GM19238 (cell line): ENCODE data around the gene COL4A1.

ENCODE experiments used
- DNase-seq: peaks from one replicate; pipeline ENCODE4 v3.0.0; 2011; ENCODE audit warnings: low spot score; ENCODE audit not compliant: insufficient read length

The COL4A1 gene

GRCh38 chr13:110137680-110138009 lies 169.3 kb downstream of the COL4A1 start:
- DNase-seq, result peak; percentile 26

DNA sequence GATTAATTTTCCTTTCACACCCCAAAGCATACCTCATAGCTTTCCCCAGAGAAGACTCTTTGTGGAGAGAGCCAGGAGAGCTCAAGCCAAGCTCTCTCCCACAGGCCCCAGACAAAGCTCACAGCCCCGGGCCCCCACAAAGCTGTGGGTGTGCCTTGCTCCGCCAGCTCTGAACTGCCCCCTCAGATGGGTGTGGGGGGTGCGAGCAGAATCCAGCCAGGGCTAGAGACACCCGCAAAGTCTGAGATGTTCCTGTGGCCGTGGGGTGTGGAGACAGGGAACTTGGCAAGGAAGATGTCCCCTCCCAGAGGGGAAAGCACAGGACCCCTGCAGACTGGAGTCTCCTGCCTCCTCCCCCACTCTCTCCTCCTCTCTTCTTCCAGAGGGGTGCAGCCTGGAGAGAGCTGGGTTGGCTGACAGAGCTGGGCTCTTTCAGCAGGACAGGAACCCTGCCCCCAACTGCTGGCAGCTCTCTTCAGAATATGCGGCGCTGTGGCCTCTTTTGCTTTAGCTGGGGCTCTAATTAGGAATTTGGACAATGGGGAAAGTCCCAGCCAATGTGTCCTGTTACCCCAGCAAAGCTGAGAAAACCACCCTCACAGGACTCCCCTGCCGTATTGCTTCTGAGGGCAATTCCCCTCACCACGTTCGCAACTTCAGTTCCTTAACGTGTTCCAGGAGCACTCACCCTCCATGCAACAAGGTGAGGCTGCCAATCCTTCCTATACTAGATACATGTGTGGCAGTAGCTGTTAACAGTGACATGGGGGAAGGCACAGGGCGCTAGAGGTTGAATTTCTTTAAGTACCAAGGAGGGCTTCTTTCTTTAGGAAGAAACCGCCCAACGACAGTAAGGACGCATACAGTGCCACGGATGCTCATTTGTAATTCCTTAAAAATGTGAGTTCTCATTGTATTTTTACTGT lies 170.0 kb downstream of the COL4A1 start:
- DNase-seq, result no peak

DNA sequence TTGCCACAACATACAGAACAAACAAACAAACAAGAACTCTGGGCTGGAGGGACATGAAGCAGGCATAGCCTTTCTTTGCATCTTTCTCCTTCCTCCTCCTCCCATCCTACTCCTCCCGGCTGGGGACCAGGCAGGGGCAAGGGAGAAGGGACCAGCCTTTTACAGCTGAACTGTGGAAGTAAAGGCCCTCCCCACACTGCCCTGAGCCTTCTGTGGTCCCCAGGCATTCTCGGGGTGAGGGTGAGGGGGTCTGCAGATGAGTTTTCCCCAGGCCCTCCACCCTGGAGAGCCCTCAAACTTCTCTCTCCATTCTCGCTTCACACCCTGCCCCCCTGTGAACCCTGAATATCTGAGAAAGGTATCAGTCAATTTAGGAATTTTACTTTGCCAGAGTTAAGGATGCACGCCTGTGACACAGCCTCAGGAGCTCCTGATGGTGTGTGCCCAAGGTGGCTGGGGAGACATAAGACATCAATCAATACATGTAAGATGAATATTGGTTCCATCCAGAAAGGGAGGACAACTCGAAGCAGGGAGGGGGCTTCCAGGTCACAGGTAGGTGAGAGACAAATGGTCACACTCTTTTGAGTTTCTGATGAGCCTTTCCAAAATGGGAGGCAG lies 170.9 kb downstream of the COL4A1 start:
- no peak for DNase-seq

- no peak for DNase-seq
These were observed 172.2 kb downstream of the COL4A1 start for GRCh38 chr13:110134801-110135200.

DNA sequence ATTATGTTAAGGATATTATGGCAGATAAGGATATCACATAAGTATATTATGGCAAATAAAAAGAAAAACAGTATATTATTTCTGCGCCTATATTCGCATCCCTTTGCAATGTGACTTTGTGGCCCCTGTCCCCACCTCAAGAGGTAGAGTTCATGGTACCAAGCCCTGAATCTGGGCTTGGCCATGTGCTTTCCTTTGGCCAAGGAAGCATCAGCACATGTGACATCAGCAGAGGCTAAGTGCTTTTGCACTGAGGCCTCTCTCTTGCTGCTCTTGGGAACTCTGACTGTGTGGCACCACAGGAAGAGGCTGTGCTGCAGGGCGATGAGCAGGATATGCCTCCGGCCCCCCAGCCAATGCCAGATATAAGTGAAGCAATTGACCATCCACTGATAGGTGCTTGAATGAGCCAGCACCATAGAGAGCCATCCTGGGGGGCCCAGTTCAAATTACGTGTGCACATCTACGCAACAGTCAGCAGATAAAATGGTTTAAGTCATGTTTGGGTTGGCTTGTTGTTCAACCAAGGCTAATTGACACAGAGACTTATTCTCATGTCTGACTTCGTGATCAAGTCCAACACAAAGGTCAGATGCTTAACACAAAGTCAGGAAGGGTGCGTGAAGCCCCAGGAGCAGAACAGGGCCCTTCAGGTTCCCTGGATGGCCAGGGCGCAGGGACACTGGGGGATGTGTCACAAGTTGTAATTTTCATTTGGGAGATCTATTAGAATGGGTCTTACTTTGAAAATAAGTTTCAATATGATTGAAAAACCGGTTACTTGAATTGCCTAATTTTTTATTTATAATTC lies 173.3 kb downstream of the COL4A1 start:
- DNase-seq, result no peak

GRCh38 chr13:110132225-110132982 lies 174.6 kb downstream of the COL4A1 start:
- DNase-seq, result no peak

DNA sequence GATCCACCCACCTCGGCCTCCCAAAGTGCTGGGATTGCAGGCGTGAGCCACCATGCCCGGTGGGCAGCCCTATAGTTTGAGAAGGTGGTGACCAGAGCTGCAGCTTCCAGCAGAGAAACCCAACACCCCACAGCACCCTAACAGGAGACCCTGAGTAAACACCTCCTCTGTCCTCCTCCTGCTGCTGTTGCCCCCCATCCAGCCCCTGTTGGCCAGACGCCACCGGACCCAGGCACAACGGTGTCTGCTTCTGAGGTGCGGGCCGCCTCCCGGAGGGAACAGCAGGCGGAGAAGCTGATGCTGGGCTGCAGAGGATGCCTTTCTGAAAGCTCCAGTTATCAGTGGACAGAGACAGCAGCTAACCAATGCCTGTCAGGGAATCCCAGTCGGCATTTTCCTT lies 175.5 kb downstream of the COL4A1 start:
- no peak for DNase-seq

- DNase-seq, result no peak
These were observed 176.5 kb downstream of the COL4A1 start for GRCh38 chr13:110130431-110130830.

- no peak for DNase-seq
These were observed 177.3 kb downstream of the COL4A1 start for GRCh38 chr13:110129539-110130186.

DNA sequence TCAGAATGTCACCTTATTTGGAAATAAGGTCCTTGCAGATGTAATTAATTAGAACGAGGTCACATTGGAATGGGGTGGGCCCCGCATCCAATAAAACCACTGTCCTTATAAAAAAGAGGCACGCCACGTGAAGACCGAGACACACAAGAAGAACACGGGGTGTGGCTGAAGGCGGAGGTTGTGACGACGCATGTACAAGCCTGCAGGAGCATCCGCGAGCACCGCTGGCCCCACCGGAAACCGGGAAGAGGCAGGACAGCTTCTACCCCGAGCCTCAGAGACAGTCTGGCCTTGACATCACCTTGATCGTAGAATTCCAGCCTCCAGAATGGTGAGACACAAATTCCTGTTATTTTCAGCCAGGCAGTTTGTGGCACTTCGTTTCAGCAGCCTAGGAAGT lies 177.9 kb downstream of the COL4A1 start:
- no peak for DNase-seq

GRCh38 chr13:110128546-110128945 lies 178.4 kb downstream of the COL4A1 start:
- DNase-seq, result no peak

- no peak for DNase-seq
These were observed 178.9 kb downstream of the COL4A1 start for GRCh38 chr13:110127986-110128511.

- DNase-seq, result no peak
These were observed 180.5 kb downstream of the COL4A1 start for GRCh38 chr13:110126391-110126961.

DNA sequence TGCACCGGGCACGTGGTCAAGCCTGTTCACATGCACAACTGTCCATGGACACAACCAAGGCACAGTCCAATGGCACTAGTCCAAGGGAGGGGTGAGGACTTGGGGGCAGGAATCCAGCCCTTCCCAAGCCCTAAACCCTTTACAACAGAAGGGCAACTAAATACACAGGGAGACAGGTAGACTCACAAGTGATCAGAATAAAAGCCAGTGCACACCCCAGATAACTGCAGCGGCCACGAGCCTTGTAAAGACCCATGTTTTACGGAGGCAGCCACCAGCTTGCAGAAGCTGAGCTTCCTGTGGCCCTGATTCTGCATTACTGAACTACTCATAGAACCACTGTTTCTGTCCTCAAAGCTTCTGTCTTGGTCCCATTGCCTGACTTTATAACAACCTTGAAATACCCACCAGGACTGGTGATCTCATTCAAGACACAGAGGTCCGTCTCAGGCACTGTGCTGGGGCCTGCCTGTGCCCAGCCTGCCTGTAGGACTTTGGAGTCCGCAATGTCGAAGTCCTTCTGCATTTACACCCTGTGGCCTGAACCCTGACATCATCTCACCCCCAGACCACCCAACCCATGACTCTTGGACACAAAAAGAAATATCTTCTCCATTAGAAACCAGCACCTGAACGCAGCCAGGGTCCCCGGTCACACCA lies 181.2 kb downstream of the COL4A1 start:
- no peak for DNase-seq

DNA sequence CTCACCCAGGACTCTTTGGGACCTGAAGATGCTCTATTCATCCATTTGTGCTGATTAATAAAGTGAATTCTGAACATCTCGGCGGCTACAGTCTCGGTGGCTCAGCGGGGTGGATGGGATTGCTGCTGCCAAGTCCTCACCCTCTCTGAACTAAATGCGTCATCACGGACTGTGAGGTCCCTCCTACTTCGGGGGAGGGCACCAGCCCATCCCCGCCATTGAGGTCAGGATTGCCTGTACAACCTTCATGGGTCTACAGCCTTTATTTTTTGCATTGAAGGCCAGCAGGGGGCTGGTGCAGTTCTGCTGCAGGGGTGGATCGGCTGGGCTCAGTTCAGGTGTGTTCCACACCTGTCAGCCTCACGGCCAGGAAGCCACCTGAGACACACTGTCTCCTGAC lies 181.8 kb downstream of the COL4A1 start:
- DNase-seq, result no peak

- no peak for DNase-seq
These were observed 182.6 kb downstream of the COL4A1 start for GRCh38 chr13:110124201-110124940.

DNA sequence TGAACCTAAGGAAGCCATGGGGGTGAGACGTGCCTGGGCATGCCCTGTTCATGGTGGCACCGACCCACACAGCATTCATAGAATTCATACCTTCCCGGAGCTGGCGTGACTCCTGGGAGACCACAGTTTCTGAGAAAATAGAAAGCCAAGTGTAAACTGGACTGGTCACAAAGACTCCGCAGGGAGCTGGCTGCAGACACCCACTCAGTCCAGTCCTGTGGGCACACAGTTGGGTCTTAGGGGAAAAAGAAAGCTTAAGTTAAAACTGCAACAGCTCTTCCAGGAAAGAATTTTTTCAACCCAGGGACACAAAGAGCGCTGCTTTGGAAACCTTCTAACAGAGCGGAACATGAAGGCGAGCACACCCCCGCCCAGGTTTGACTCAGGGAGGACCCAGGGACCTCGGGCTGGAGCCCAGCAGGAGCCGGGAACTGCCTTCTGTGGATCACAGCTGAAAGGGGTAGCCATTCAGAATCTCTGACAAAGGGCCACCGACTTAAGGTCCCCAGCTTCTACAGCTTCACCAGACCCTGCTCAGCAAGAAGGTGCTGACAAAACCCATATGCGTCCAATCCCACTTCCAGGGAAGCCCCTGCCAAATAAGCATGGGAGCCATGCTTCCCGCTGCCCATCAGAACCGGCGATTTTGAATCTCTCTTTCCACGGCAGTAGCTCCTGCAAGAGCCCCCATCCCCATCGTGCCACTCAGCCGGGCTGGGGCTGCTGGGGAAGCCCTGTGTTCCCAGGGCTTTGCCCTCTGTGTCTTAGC lies 183.7 kb downstream of the COL4A1 start:
- DNase-seq, result no peak

GRCh38 chr13:110121422-110122083 lies 185.4 kb downstream of the COL4A1 start:
- DNase-seq, result no peak
